Measurements from ENCODE around the gene ABCA10.

The ABCA10 gene

GRCh38 chr17:69269131-69269998 lies 40.7 kb upstream of the ABCA10 start:
- TF ChIP-seq TEAD4 (IDR thresholded peaks at IDR 0.05) (no peak), FOXM1 (IDR thresholded peaks at IDR 0.05; ENCODE audit: borderline replicate concordance, low read depth) (no peak), REST (IDR thresholded peaks at IDR 0.05; ENCODE audit: low read depth) (no peak), TCF12 (IDR thresholded peaks at IDR 0.05; ENCODE audit: low read depth) (no peak), CEBPB (IDR thresholded peaks at IDR 0.05) (no peak), ZBTB7A (IDR thresholded peaks at IDR 0.05; ENCODE audit: low read depth) (no peak), RAD21 (IDR thresholded peaks at IDR 0.05; ENCODE audit: low read depth) (no peak), EP300 (IDR thresholded peaks at IDR 0.05; ENCODE audit: borderline replicate concordance) (no peak)

- no peak for TF ChIP-seq ZBTB7A (IDR thresholded peaks at IDR 0.05; ENCODE audit: low read depth)
- no peak for TF ChIP-seq TEAD4 (IDR thresholded peaks at IDR 0.05)
- TF ChIP-seq TAF1 (IDR thresholded peaks at IDR 0.05; ENCODE audit: low read depth), result no peak
- no peak for TF ChIP-seq REST (IDR thresholded peaks at IDR 0.05; ENCODE audit: low read depth)
- TF ChIP-seq NFIC (IDR thresholded peaks at IDR 0.05), result no peak
- TF ChIP-seq FOXM1 (IDR thresholded peaks at IDR 0.05; ENCODE audit: borderline replicate concordance, low read depth), result no peak
Measured at GRCh38 chr17:69268543-69269014, 40.0 kb upstream of the ABCA10 start.

- TF ChIP-seq NFIC (IDR thresholded peaks at IDR 0.05), result no peak
- TF ChIP-seq MAX (IDR thresholded peaks at IDR 0.05), result no peak
- no peak for TF ChIP-seq TEAD4 (IDR thresholded peaks at IDR 0.05)
- no peak for TF ChIP-seq EP300 (IDR thresholded peaks at IDR 0.05; ENCODE audit: borderline replicate concordance)
- TF ChIP-seq YY1 (IDR thresholded peaks at IDR 0.05; ENCODE audit: low read depth), result no peak
- TF ChIP-seq CEBPB (IDR thresholded peaks at IDR 0.05), result no peak
- TF ChIP-seq REST (IDR thresholded peaks at IDR 0.05; ENCODE audit: low read depth), result no peak
- TF ChIP-seq TAF1 (IDR thresholded peaks at IDR 0.05; ENCODE audit: low read depth), result no peak
- no peak for TF ChIP-seq USF1 (IDR thresholded peaks at IDR 0.05)
- TF ChIP-seq TCF12 (IDR thresholded peaks at IDR 0.05; ENCODE audit: low read depth), result no peak
- no peak for TF ChIP-seq RAD21 (IDR thresholded peaks at IDR 0.05; ENCODE audit: low read depth)
Measured at GRCh38 chr17:69267219-69267618, 38.6 kb upstream of the ABCA10 start.

- TF ChIP-seq TEAD4 (IDR thresholded peaks at IDR 0.05) (no peak), FOXM1 (IDR thresholded peaks at IDR 0.05; ENCODE audit: borderline replicate concordance, low read depth) (no peak), NFIC (IDR thresholded peaks at IDR 0.05) (no peak), REST (IDR thresholded peaks at IDR 0.05; ENCODE audit: low read depth) (no peak), ZBTB7A (IDR thresholded peaks at IDR 0.05; ENCODE audit: low read depth) (no peak), MAX (IDR thresholded peaks at IDR 0.05) (no peak), USF1 (IDR thresholded peaks at IDR 0.05) (no peak), RAD21 (IDR thresholded peaks at IDR 0.05; ENCODE audit: low read depth) (no peak)
Measured at GRCh38 chr17:69265873-69266272, 37.2 kb upstream of the ABCA10 start.

Data from Ishikawa (cell line).